Neuronal stem cell (in vitro differentiated cells): ENCODE results near the gene PLXNB1.
"Not testable (repeated sequence)": the region's sequence is repeated elsewhere in the genome, so short reads cannot be mapped to it uniquely, and the experiment has no call there.

Experiments
- DNase-seq: peaks from one replicate; pipeline ENCODE4 v3.0.0-alpha.2; 2013; ENCODE audit warnings: low spot score
- H2AFZ ChIP-seq: one replicate; pipeline ENCODE4 v1.6.1; 2013; ENCODE audit warnings: mild to moderate bottlenecking, low read length, inconsistent platforms
- H2AK5ac ChIP-seq: 2 replicates; pipeline ENCODE4 v1.6.1; 2013; ENCODE audit warnings: low read depth, mild to moderate bottlenecking, inconsistent platforms, low read length, moderate library complexity, mixed read lengths
- H2BK120ac ChIP-seq: 2 replicates; pipeline ENCODE4 v1.6.1; 2013; ENCODE audit warnings: low read depth, mild to moderate bottlenecking, inconsistent platforms, low read length, moderate library complexity, mixed read lengths
- H2BK12ac ChIP-seq: one replicate; pipeline ENCODE4 v1.6.1; 2013; ENCODE audit warnings: low read length, inconsistent platforms
- H2BK15ac ChIP-seq: 2 replicates; pipeline ENCODE4 v1.6.1; 2013; ENCODE audit warnings: mild to moderate bottlenecking, low read length, inconsistent platforms, mixed read lengths
- H2BK5ac ChIP-seq: one replicate; pipeline ENCODE4 v1.6.1; 2013; ENCODE audit warnings: inconsistent platforms, mild to moderate bottlenecking, low read length, moderate library complexity
- H3K14ac ChIP-seq: one replicate; pipeline ENCODE4 v1.6.1; 2013; ENCODE audit warnings: low read length, inconsistent platforms
- H3K18ac ChIP-seq: 2 replicates; pipeline ENCODE4 v1.6.1; 2013; ENCODE audit warnings: low read length, inconsistent platforms
- H3K23ac ChIP-seq: 2 replicates; pipeline ENCODE4 v1.6.1; 2013; ENCODE audit warnings: low read depth, mild to moderate bottlenecking, mixed read lengths, low read length, inconsistent platforms; ENCODE audit not compliant: poor library complexity
- H3K27ac ChIP-seq: replicated peaks from 3 replicates; pipeline ENCODE4 v1.5.1; 2013; ENCODE audit warnings: low read length, inconsistent platforms
- H3K27me3 ChIP-seq, 3 experiments: 2 replicates each; pipeline ENCODE4 v1.6.1; 2013; ENCODE audit warnings: low read length in 3 of 3, mild to moderate bottlenecking in 2 of 3, inconsistent platforms in 1 of 3, low read depth in 1 of 3, mixed read lengths in 1 of 3, moderate library complexity in 1 of 3; ENCODE audit not compliant: control insufficient read depth in 3 of 3, insufficient read depth in 3 of 3
- H3K36me3 ChIP-seq, 2 donors: replicated peaks in 1 of 2; 2 replicates each; pipeline ENCODE4 v1.6.1; 2013; ENCODE audit warnings: low read length in 2 of 2; ENCODE audit not compliant: control insufficient read depth in 2 of 2, insufficient read depth in 2 of 2
- H3K4ac ChIP-seq: 2 replicates; pipeline ENCODE4 v1.6.1; 2013; ENCODE audit warnings: inconsistent platforms, mild to moderate bottlenecking, low read length, moderate library complexity
- H3K4me1 ChIP-seq, 2 donors: 1 replicate in 1 of 2; 2 replicates in 1 of 2; pipeline ENCODE4 v1.6.1; 2013; ENCODE audit warnings: low read length in 2 of 2, low read depth in 1 of 2; ENCODE audit not compliant: control insufficient read depth in 2 of 2, insufficient read depth in 1 of 2
- H3K4me2 ChIP-seq: one replicate; pipeline ENCODE4 v1.6.1; 2013; ENCODE audit warnings: mild to moderate bottlenecking, low read length, inconsistent platforms; ENCODE audit not compliant: insufficient read depth, poor library complexity, severe bottlenecking
- H3K4me3 ChIP-seq, 2 donors: 2 replicates each; pipeline ENCODE4 v1.5.1; 2013; ENCODE audit warnings: low read length in 2 of 2, mild to moderate bottlenecking in 2 of 2, inconsistent platforms in 1 of 2, moderate library complexity in 1 of 2
- H3K79me1 ChIP-seq: one replicate; pipeline ENCODE4 v1.6.1; 2013; ENCODE audit warnings: low read depth, mild to moderate bottlenecking, inconsistent platforms, low read length, moderate library complexity
- H3K9ac ChIP-seq: one replicate; pipeline ENCODE4 v1.6.1; 2013; ENCODE audit warnings: mild to moderate bottlenecking, low read depth, low read length, inconsistent platforms; ENCODE audit not compliant: poor library complexity
- H3K9me3 ChIP-seq, 2 donors: replicated peaks in 1 of 2; 2 replicates each; pipeline versions ENCODE3 to v1.6.1; 2013; ENCODE audit warnings: low read length in 2 of 2, mild to moderate bottlenecking in 2 of 2, inconsistent platforms in 1 of 2, low read depth in 1 of 2, mixed read lengths in 1 of 2, moderate library complexity in 1 of 2; ENCODE audit not compliant: control insufficient read depth in 2 of 2, insufficient read depth in 1 of 2
- H4K8ac ChIP-seq: one replicate; pipeline ENCODE4 v1.6.1; 2013; ENCODE audit warnings: low read depth, mild to moderate bottlenecking, inconsistent platforms, low read length, moderate library complexity
- H4K91ac ChIP-seq: one replicate; pipeline ENCODE4 v1.6.1; 2013; ENCODE audit warnings: low read length, low read depth, mild to moderate bottlenecking, inconsistent platforms; ENCODE audit not compliant: poor library complexity
- WGBS, 2 donors: extraction: QIAGEN DNeasy Blood & Tissue Kit; methylation state at CpG; one replicate each; pipeline ENCODE4 v1.1.7; 2013; ENCODE audit warnings: missing lambda C conversion rate in 2 of 2, mixed read lengths in 1 of 2; ENCODE audit not compliant: insufficient read length in 2 of 2, insufficient replicate concordance in 1 of 2; ENCODE audit errors: extremely low coverage in 2 of 2; 5-methylcytosine and 5-hydroxymethylcytosine counted together

PLXNB1 gene

GRCh38 chr3:48476426-48477053 lies 46.7 kb upstream of the PLXNB1 start:
- Histone ChIP-seq H3K4me3 (peak overlapping the region in 1 of 2 donors; percentile 3), H2BK12ac (no peak overlapping the region), H2AFZ (no peak overlapping the region), H2BK15ac (peak overlapping the region; percentile 79), H3K9me3 (no peaks in the 10 kb centered on the region), H3K27me3 (no peaks in the 10 kb centered on the region), H4K8ac (no peak overlapping the region), H3K18ac (no peak overlapping the region), H3K27ac (no peak overlapping the region), H2BK120ac (peak overlapping the region; percentile 91), H3K4ac (peak overlapping the region; percentile 10), H3K23ac (no peak overlapping the region), H3K79me1 (peaks cover 3% of the 10 kb centered on the region), H3K36me3 (peaks cover 0 to 8% of the 10 kb centered on the region in 2 donors), H3K4me1 (peaks cover 11% of the 10 kb centered on the region in 2 donors), H2AK5ac (no peak overlapping the region), H3K9ac (no peak overlapping the region), H4K91ac (no peak overlapping the region), H3K4me2 (no peak overlapping the region), H3K14ac (no peak overlapping the region), H2BK5ac (no peak overlapping the region)
- WGBS, 2 donors: no CpG with 5 or more reads among the region's 9 CpGs
- DNase-seq: no peak

DNA sequence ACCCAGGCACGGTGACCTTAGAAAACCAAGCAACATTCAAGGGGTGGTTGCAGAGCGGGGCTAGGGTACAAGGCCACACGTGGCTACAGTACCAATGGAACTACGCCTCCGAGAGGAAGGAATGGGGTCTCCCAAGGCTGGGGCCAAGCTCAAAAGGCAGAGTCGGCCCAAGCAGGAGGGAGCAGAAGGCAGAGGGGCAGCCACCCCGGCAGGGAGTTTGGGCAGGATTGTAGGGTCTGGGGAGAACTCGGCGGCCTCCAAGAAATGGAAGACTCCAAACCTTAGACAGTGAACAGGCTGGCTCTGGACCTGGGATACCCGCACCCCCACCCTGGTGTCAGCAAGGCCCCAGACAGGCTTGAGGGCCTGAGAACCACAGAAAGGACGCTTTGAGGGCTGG lies 45.3 kb upstream of the PLXNB1 start:
- Histone ChIP-seq H2BK15ac (peak overlapping the region; percentile 82), H3K36me3 (peaks cover 0 to 11% of the 10 kb centered on the region in 2 donors), H4K91ac (peak overlapping the region; percentile 73), H3K27me3 (no peaks in the 10 kb centered on the region), H3K23ac (no peak overlapping the region), H4K8ac (peak overlapping the region; percentile 45), H2BK120ac (peak overlapping the region; percentile 44), H3K14ac (no peak overlapping the region), H3K27ac (no peak overlapping the region), H2AFZ (no peak overlapping the region), H3K4me1 (peaks cover 11 to 13% of the 10 kb centered on the region in 2 donors), H2BK5ac (peak overlapping the region; percentile 88), H3K4me3 (no peak overlapping the region), H3K18ac (peak overlapping the region; percentile 66), H2AK5ac (peak overlapping the region; percentile 98), H2BK12ac (peak overlapping the region; percentile 93), H3K4me2 (no peak overlapping the region), H3K4ac (peak overlapping the region; percentile 57), H3K9me3 (no peaks in the 10 kb centered on the region), H3K9ac (no peak overlapping the region), H3K79me1 (peaks cover 6% of the 10 kb centered on the region)
- WGBS, 2 donors: no CpG with 5 or more reads among the region's 11 CpGs
- no peak for DNase-seq

DNA sequence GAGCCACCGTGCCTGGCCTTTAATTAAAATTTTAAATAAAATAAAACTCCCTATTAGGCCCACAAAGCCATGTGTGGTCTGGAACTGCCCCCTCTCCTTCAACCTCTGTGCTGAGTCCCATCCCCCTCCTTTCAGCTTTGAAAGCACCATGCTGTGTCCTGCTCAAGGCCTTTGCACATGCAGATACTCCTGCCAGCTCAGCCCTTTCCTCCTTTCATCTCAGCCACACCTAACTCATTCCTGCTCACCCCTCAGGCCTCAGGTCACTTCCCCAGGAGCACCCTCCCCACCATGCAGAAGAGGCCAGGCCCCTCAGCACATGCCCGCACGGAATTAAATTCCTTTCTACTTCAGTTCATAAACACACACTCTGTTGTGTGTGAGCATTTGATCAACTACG lies 44.7 kb upstream of the PLXNB1 start:
- Histone ChIP-seq H2BK12ac (no peak overlapping the region), H3K4me1 (peaks cover 11 to 14% of the 10 kb centered on the region in 2 donors), H3K4me2 (no peak overlapping the region), H3K79me1 (peaks cover 6% of the 10 kb centered on the region), H3K27ac (peak overlapping the region; percentile 21), H4K8ac (no peak overlapping the region), H3K23ac (no peak overlapping the region), H3K9me3 (no peaks in the 10 kb centered on the region), H3K27me3 (no peaks in the 10 kb centered on the region), H2AK5ac (no peak overlapping the region), H3K14ac (no peak overlapping the region), H3K36me3 (peaks cover 0 to 15% of the 10 kb centered on the region in 2 donors), H3K4me3 (no peak overlapping the region), H3K18ac (no peak overlapping the region), H2AFZ (no peak overlapping the region), H2BK15ac (no peak overlapping the region), H2BK120ac (no peak overlapping the region), H3K4ac (no peak overlapping the region), H2BK5ac (no peak overlapping the region), H3K9ac (no peak overlapping the region), H4K91ac (no peak overlapping the region)
- no CpG with 5 or more reads among the region's 4 CpGs for WGBS, 2 donors
- no peak for DNase-seq

DNA sequence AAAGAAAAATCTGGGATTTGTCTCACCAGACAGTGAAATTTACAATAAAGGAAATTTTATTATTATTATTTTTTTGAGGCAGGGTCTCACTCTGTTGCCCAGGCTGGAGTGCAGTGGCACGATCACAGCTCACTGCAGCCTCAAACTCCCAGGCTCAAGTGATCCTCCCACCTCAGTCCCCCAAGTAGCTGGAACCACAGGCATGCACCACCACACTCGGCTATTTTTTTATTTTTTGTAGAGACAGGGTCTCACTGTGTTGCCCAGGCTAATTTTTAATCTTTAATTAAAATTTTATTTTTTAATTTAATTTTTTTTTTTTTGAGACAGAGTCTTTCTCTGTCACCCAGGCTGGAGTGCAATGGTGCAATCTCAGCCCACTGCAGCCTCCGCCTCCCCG lies 44.1 kb upstream of the PLXNB1 start:
- Histone ChIP-seq H3K36me3 (peaks cover 5 to 19% of the 10 kb centered on the region in 2 donors), H3K4me1 (peaks cover 11 to 14% of the 10 kb centered on the region in 2 donors)
- not testable (repeated sequence) for H2BK5ac ChIP-seq, DNase-seq, H3K4ac ChIP-seq, H3K4me2 ChIP-seq, H3K4me3 ChIP-seq, H3K14ac ChIP-seq, H2BK12ac ChIP-seq, H3K9ac ChIP-seq, H2AFZ ChIP-seq, H2AK5ac ChIP-seq, H2BK120ac ChIP-seq, H3K9me3 ChIP-seq, H4K8ac ChIP-seq, H3K18ac ChIP-seq, H3K27ac ChIP-seq, H3K27me3 ChIP-seq, H2BK15ac ChIP-seq, H4K91ac ChIP-seq, H3K79me1 ChIP-seq, H3K23ac ChIP-seq
- whole genome bisulfite sequencing, 2 donors: no CpG with 5 or more reads among the region's 4 CpGs
